GM12878 (cell line): ENCODE measurements around the gene MSTN. TPM values are rescaled to one million over a fixed set of nuclear protein-coding genes. Genes with fewer than 3 reads are reported as not detected.

Experiments used
- ATAC-seq: fragments of 200-7000 bp; cut with Tn5 transposase; 3 replicates; pipeline ENCODE4 v1.9.1; 2020; ENCODE audit warnings: mild to moderate bottlenecking, moderate library complexity
- Bru-seq: library from RNA; stranded (reverse); fragments of 400-500 nt; gene quantifications from one replicate; lab custom pipeline; 2021; lab: Mats Ljungman, UMichigan
- BruChase-seq, 2 experiments: library from RNA; stranded (reverse); fragments of 400-500 nt; gene quantifications; one replicate each; lab custom pipeline; 2021; lab: Mats Ljungman, UMichigan
- BruUV-seq: library from RNA; stranded (reverse); fragments of 400-500 nt; replicated peaks from 2 replicates; lab custom pipeline; 2021; lab: Mats Ljungman, UMichigan
- CTCF ChIA-PET: fragments of 300-600 bp; sonication (Branson Sonifier 250); formaldehyde crosslinking; extraction: SDS; loops from one replicate; lab custom pipeline; 2021; ENCODE audit warnings: inconsistent platforms; lab: Yijun Ruan, JAX
- POLR2A ChIA-PET: fragments of 350-600 bp; formaldehyde crosslinking; extraction: SDS; loops from one replicate; lab custom pipeline; 2021; ENCODE audit warnings: inconsistent platforms; lab: Charles Lee
- RAD21 ChIA-PET: fragments of 300-600 bp; sonication (Branson Sonifier 250); formaldehyde crosslinking; loops from one replicate; lab custom pipeline; 2023; ENCODE audit warnings: antibody characterized with exemption; ENCODE audit not compliant: unreplicated experiment; lab: Charles Lee
- SMC1A ChIA-PET: fragments of 300-600 bp; sonication (Branson Sonifier 250); formaldehyde crosslinking; loops from one replicate; lab custom pipeline; 2023; ENCODE audit not compliant: unreplicated experiment, uncharacterized antibody; lab: Charles Lee
- DNase-seq: peaks from one replicate; pipeline ENCODE4 v3.0.0-alpha.2; 2011; ENCODE audit warnings: low read depth, low spot score
- FAIRE-seq: peaks from 3 replicates; lab custom pipeline; 2011; peaks lifted over from hg19 to GRCh38; lab: Jason Lieb, UNC
- H2AFZ ChIP-seq: 2 replicates; pipeline ENCODE4 v1.6.0; 2011; ENCODE audit warnings: low read depth, low read length, control low read depth; ENCODE audit not compliant: control insufficient read depth
- H3K27ac ChIP-seq: 2 replicates; pipeline ENCODE4 v1.5.1; 2011; ENCODE audit warnings: control low read depth; ENCODE audit not compliant: control insufficient read depth, insufficient read depth
- H3K27me3 ChIP-seq, 2 experiments: replicated peaks in 1 of 2; 2 replicates each; pipeline versions ENCODE4 v1.6.0 to v1.6.1; 2011; ENCODE audit warnings: low read length in 1 of 2; ENCODE audit not compliant: control insufficient read depth in 2 of 2, insufficient read depth in 2 of 2
- H3K36me3 ChIP-seq, 2 experiments: 2 replicates each; pipeline ENCODE4 v1.5.1; 2011; ENCODE audit warnings: low read length in 1 of 2; ENCODE audit not compliant: control insufficient read depth in 2 of 2, insufficient read depth in 2 of 2
- H3K4me1 ChIP-seq: 2 replicates; pipeline ENCODE4 v1.6.1; 2011; ENCODE audit warnings: mild to moderate bottlenecking, low read length, moderate library complexity, mixed read lengths; ENCODE audit not compliant: control insufficient read depth, insufficient read depth
- H3K4me2 ChIP-seq: 2 replicates; pipeline ENCODE4 v1.6.0; 2011; ENCODE audit warnings: control low read depth; ENCODE audit not compliant: control insufficient read depth, insufficient read depth
- H3K4me3 ChIP-seq: fragments of 200-600 bp; sonication (generic); 2 replicates; pipeline ENCODE4 v1.5.1; 2016
- H3K79me2 ChIP-seq: 2 replicates; pipeline ENCODE4 v1.6.0; 2011; ENCODE audit warnings: low read length; ENCODE audit not compliant: control insufficient read depth, insufficient read depth
- H3K9ac ChIP-seq: 2 replicates; pipeline ENCODE4 v1.8.0; 2011; ENCODE audit warnings: low read length, control low read depth, mixed read lengths; ENCODE audit not compliant: control insufficient read depth, insufficient read depth
- H3K9me3 ChIP-seq: replicated peaks from 3 replicates; pipeline ENCODE4 v1.5.1; 2011; ENCODE audit warnings: mild to moderate bottlenecking, low read length; ENCODE audit not compliant: control insufficient read depth, insufficient read depth
- H4K20me1 ChIP-seq: 2 replicates; pipeline ENCODE4 v1.6.0; 2011; ENCODE audit not compliant: control insufficient read depth, insufficient read depth
- ASH2L ChIP-seq: fragments of 300-600, 200-600 bp; sonication (generic); IDR thresholded peaks from 2 replicates; pipeline ENCODE4 v1.6.1; 2017; ENCODE audit warnings: low read depth, mild to moderate bottlenecking, borderline replicate concordance
- CEBPB ChIP-seq, 2 experiments: fragments of 150-350 bp in 1 of 2; IDR thresholded peaks; 2 replicates each; pipeline ENCODE4 v1.6.1; 2012 to 2014; ENCODE audit warnings: low read depth in 2 of 2, low read length in 2 of 2, borderline replicate concordance in 1 of 2, inconsistent platforms in 1 of 2
- HDAC2 ChIP-seq: fragments of 200-600 bp; sonication (generic); IDR thresholded peaks from 2 replicates; pipeline ENCODE4 v1.6.1; 2017
- NFYA ChIP-seq: IDR thresholded peaks from 2 replicates; pipeline ENCODE4 v1.6.1; 2011; ENCODE audit warnings: low read depth, mild to moderate bottlenecking, low read length, improper control_type of control experiment, borderline replicate concordance
- POU2F2 ChIP-seq: IDR thresholded peaks from 3 replicates; pipeline ENCODE4 v1.6.1; 2011; ENCODE audit warnings: low read depth, mild to moderate bottlenecking, low read length, borderline replicate concordance
- RAD51 ChIP-seq: fragments of 450-650 bp; IDR thresholded peaks from 2 replicates; pipeline ENCODE4 v1.6.1; 2016; ENCODE audit warnings: moderate library complexity, mild to moderate bottlenecking, inconsistent platforms
- RCOR1 ChIP-seq: conservative IDR thresholded peaks from 2 replicates; pipeline ENCODE4 v1.6.1; 2012; ENCODE audit warnings: low read depth, low read length, improper control_type of control experiment
- SIX5 ChIP-seq: IDR thresholded peaks from 2 replicates; pipeline ENCODE4 v1.6.1; 2011; ENCODE audit warnings: mild to moderate bottlenecking, low read depth, low read length, moderate library complexity; ENCODE audit not compliant: severe bottlenecking
- SMC3 ChIP-seq: IDR thresholded peaks from 2 replicates; pipeline ENCODE4 v1.6.1; 2011; ENCODE audit warnings: low read length, improper control_type of control experiment, borderline replicate concordance
- SREBF1 ChIP-seq: IDR thresholded peaks from 2 replicates; pipeline ENCODE4 v1.6.1; 2012; ENCODE audit warnings: mild to moderate bottlenecking, low read length
- ZNF217 ChIP-seq: fragments of 450-650 bp; IDR thresholded peaks from 2 replicates; pipeline ENCODE4 v1.6.1; 2017; ENCODE audit warnings: antibody characterized with exemption, mild to moderate bottlenecking
- WGBS: methylation state at CpG from one replicate; pipeline ENCODE4 v1.1.6; 2016; ENCODE audit warnings: low lambda C conversion rate; ENCODE audit not compliant: insufficient replicate concordance, insufficient coverage; ENCODE audit errors: missing lambda C conversion rate; 5-methylcytosine and 5-hydroxymethylcytosine counted together
- in situ Hi-C: fragments of 300-500 bp; cut with MboI; formaldehyde crosslinking; loops from 9 replicates; pipeline ENCODE4 v1.14.3; 2018; ENCODE audit warnings: mixed read lengths
- intact Hi-C: fragments of 100-400 bp; cut with micrococcal nuclease; formaldehyde crosslinking; loops from one replicate; pipeline ENCODE4 v1.14.2; 2022; ENCODE audit not compliant: unreplicated experiment
- long read RNA-seq, 2 experiments: library from polyadenylated mRNA; unstranded; transcript quantifications; one replicate each; pipeline ENCODE4 v2.0.0, GENCODE V29; 2019 to 2020
- polyA minus RNA-seq, 3 experiments: library from RNA; depleted of rRNA, polyadenylated mRNA; stranded (reverse); fragments of >200 nt; gene quantifications; 2 replicates each; pipeline ENCODE4 v1.2.3, GENCODE V29; 2011
- polyA plus RNA-seq, 11 experiments: library from polyadenylated mRNA; depleted of rRNA in 4 of 11; unstranded in 6 of 11; stranded (reverse) in 5 of 11; fragments of >200 nt; fragmentation: Nextera tagmentation in 4 of 11; fragmentation: Illumina TruSeq in 1 of 11; extraction: Ambion mirVana in 4 of 11; extraction: Trizol in 1 of 11; gene quantifications; 1 replicate in 1 of 11; 2 replicates in 10 of 11; pipeline versions ENCODE4 v1.2.1 to v1.2.3, GENCODE V29; 2011 to 2016; ENCODE audit warnings: inconsistent platforms in 2 of 11, missing spikeins in 2 of 11, low read depth in 1 of 11
- total RNA-seq, 4 experiments: library from RNA; depleted of rRNA in 3 of 4; stranded (reverse); fragments of >200 nt in 3 of 4; fragmentation: Illumina TruSeq in 1 of 4; extraction: Trizol in 1 of 4; gene quantifications; 2 replicates each; pipeline versions ENCODE4 v1.2.1 to v1.2.3, GENCODE V29; 2013 to 2021
- TF ChIP-seq, protein P1 (sequence below): IDR thresholded peaks from 2 replicates; pipeline ENCODE4 v1.6.1; 2011; ENCODE audit warnings: borderline replicate concordance, low read depth, mild to moderate bottlenecking, moderate library complexity, mixed read lengths, low read length; ENCODE audit not compliant: insufficient read depth; ENCODE audit errors: extremely low read length
- TF ChIP-seq, protein P2 (sequence below): fragments of 450-650 bp; formaldehyde crosslinking; IDR thresholded peaks from 2 replicates; pipeline ENCODE4 v1.4.0; 2020; ENCODE audit warnings: mild to moderate bottlenecking, moderate library complexity
- TF ChIP-seq, protein P3 (sequence below): IDR thresholded peaks from 2 replicates; pipeline ENCODE4 v1.6.1; 2012; ENCODE audit warnings: low read depth, low read length, improper control_type of control experiment

The MSTN gene
- 0.81 and 1.0 TPM in 2 replicates for total RNA-seq (2013; cell fraction: nucleolus; rRNA removed)
- total RNA-seq (2014; rRNA removed) = 0.05 TPM in 1 of 2 replicates, not detected in the other
- not detected in 2 replicates for total RNA-seq (2014; rRNA removed; fragmentation: Illumina TruSeq; extraction: Trizol)
- total RNA-seq (2021) = not detected in 2 replicates
- not detected for polyA plus RNA-seq (2011; ENCODE audit: low read depth)
- polyA plus RNA-seq (2011; rRNA removed) = 0.33 and 0.88 TPM in 2 replicates
- 0.06 TPM in 1 of 2 replicates, not detected in the other for polyA plus RNA-seq (2011; cell fraction: cytosol; rRNA removed)
- polyA plus RNA-seq (2011; cell fraction: nucleus; rRNA removed) = 1.2 and 1.6 TPM in 2 replicates
- polyA plus RNA-seq (2012) = 0.04 TPM in 1 of 2 replicates, not detected in the other
- polyA plus RNA-seq (2014; fragmentation: Illumina TruSeq; extraction: Trizol) = 0.04 TPM in 1 of 2 replicates, not detected in the other
- polyA plus RNA-seq (2014; fragmentation: Nextera tagmentation; extraction: Ambion mirVana) = not detected
- polyA plus RNA-seq (2014; rRNA removed) = 0.10 TPM in 1 of 2 replicates, not detected in the other
- polyA plus RNA-seq (2016; fragmentation: Nextera tagmentation; extraction: Ambion mirVana) = not detected
- 0.10 and 0.15 TPM in 2 replicates for polyA minus RNA-seq (2011; rRNA and poly(A)+ RNA removed)
- not detected in 2 replicates for polyA minus RNA-seq (2011; cell fraction: cytosol; rRNA and poly(A)+ RNA removed)
- polyA minus RNA-seq (2011; cell fraction: nucleus; rRNA and poly(A)+ RNA removed) = 0.24 and 0.29 TPM in 2 replicates
- Bru-seq, nascent RNA = percentile 33 among the genes with signal in this experiment
- percentile 43 among the genes with signal in this experiment for BruChase-seq, experiment 1, labeled RNA remaining after a 6-hour chase
- BruChase-seq, experiment 2, labeled RNA remaining after a 2-hour chase = percentile 37 among the genes with signal in this experiment
- long read RNA-seq, experiment 1 = 0 reads
- long read RNA-seq, experiment 2 = 0 reads

DNA sequence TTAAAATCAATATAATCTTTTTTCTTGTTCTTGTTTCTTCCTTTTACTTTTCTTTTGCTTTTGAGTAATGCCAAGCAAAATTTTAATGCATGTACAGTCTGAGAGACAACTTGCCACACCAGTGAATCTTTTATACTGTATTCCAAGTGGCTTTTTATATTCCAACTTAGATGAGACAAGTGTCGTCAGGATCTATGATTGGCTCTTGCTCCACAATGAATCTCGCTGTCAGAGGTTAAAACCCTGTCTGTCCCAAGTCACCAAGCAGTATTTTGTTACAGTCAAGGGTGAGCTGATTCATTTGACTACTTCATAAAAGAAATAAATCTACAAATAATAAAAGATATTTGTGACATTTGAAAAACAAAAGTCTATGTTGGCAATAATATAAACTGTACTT lies at the start of gene MSTN:
MSTN (minus strand) TSS at position 129 of the 400 bp plus-strand sequence. CDS start 133 bp downstream, outside the sequence.
- ATAC-seq = no peak
- Histone ChIP-seq H3K4me1 (no peaks in the 10 kb centered on the region), H3K27ac (no peak within 1 kb of the TSS), H3K9ac (no peak within 1 kb of the TSS), H4K20me1 (no peaks in the 10 kb centered on the region), H3K9me3 (no peaks in the 10 kb centered on the region), H3K27me3 (no peaks in the 10 kb centered on the region), H3K79me2 (no peaks in the 10 kb centered on the region), H2AFZ (no peak within 1 kb of the TSS; the same call in 1 of the 2 replicates), H3K36me3 (no peaks in the 10 kb centered on the region), H3K4me3 (no peak within 1 kb of the TSS), H3K4me2 (no peak within 1 kb of the TSS)
- no TSS peak for BruUV-seq
- SMC1A ChIA-PET = interaction anchor here (1.0 kb wide), 1 partner anchor 13 kb away, joined by 3 read pairs; no protein-coding TSS in a partner anchor
- TF ChIP-seq, protein P1, sequence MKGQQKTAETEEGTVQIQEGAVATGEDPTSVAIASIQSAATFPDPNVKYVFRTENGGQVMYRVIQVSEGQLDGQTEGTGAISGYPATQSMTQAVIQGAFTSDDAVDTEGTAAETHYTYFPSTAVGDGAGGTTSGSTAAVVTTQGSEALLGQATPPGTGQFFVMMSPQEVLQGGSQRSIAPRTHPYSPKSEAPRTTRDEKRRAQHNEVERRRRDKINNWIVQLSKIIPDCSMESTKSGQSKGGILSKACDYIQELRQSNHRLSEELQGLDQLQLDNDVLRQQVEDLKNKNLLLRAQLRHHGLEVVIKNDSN = no peak
- TF ChIP-seq ZNF217 = no peak
- no peak for TF ChIP-seq ASH2L
- TF ChIP-seq RCOR1 = no peak
- no peak for TF ChIP-seq HDAC2
- TF ChIP-seq, protein P2, sequence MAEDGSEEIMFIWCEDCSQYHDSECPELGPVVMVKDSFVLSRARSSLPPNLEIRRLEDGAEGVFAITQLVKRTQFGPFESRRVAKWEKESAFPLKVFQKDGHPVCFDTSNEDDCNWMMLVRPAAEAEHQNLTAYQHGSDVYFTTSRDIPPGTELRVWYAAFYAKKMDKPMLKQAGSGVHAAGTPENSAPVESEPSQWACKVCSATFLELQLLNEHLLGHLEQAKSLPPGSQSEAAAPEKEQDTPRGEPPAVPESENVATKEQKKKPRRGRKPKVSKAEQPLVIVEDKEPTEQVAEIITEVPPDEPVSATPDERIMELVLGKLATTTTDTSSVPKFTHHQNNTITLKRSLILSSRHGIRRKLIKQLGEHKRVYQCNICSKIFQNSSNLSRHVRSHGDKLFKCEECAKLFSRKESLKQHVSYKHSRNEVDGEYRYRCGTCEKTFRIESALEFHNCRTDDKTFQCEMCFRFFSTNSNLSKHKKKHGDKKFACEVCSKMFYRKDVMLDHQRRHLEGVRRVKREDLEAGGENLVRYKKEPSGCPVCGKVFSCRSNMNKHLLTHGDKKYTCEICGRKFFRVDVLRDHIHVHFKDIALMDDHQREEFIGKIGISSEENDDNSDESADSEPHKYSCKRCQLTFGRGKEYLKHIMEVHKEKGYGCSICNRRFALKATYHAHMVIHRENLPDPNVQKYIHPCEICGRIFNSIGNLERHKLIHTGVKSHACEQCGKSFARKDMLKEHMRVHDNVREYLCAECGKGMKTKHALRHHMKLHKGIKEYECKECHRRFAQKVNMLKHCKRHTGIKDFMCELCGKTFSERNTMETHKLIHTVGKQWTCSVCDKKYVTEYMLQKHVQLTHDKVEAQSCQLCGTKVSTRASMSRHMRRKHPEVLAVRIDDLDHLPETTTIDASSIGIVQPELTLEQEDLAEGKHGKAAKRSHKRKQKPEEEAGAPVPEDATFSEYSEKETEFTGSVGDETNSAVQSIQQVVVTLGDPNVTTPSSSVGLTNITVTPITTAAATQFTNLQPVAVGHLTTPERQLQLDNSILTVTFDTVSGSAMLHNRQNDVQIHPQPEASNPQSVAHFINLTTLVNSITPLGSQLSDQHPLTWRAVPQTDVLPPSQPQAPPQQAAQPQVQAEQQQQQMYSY (CRISPR knock-in tag) = no peak
- no peak for TF ChIP-seq POU2F2
- TF ChIP-seq SMC3 = no peak
- TF ChIP-seq CEBPB (IDR thresholded peaks at IDR 0.05; ENCODE audit: borderline replicate concordance in 1 of 2, low read depth in 2 of 2, low read length in 2 of 2) = no peak
- no peak for TF ChIP-seq SREBF1
- TF ChIP-seq, protein P3, sequence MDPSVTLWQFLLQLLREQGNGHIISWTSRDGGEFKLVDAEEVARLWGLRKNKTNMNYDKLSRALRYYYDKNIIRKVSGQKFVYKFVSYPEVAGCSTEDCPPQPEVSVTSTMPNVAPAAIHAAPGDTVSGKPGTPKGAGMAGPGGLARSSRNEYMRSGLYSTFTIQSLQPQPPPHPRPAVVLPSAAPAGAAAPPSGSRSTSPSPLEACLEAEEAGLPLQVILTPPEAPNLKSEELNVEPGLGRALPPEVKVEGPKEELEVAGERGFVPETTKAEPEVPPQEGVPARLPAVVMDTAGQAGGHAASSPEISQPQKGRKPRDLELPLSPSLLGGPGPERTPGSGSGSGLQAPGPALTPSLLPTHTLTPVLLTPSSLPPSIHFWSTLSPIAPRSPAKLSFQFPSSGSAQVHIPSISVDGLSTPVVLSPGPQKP = no peak
- no peak for TF ChIP-seq NFYA
- TF ChIP-seq SIX5 = no peak
- no peak for TF ChIP-seq RAD51
- in situ Hi-C loops (no loop called here), intact Hi-C loops (no loop called here)
- POLR2A ChIA-PET = interaction anchor here (0.6 kb wide), 1 partner anchor 130 kb away, joined by 3 read pairs; no protein-coding TSS in a partner anchor
- CTCF ChIA-PET = interaction anchor here (0.6 to 1.3 kb wide), 2 partner anchors 300 to 386 kb away, joined by 4 to 6 read pairs; no protein-coding TSS in a partner anchor
- RAD21 ChIA-PET = interaction anchor here (1.0 to 1.7 kb wide), 2 partner anchors 264 to 402 kb away, joined by 3 read pairs; no protein-coding TSS in a partner anchor
- FAIRE-seq = no peak
- 69% methylated on average over 2 of the region's 2 CpGs for WGBS
- no peak for DNase-seq
